GM19324 (cell line): Measurements from ENCODE around the gene MGMT.

Experiments
- ATAC-seq: cut with Tn5 transposase; IDR thresholded peaks from one replicate; pipeline ENCODE4 v1.9.1; 2021; ENCODE audit warnings: mild to moderate bottlenecking, moderate library complexity; ENCODE audit not compliant: unreplicated experiment, low FRiP score

The MGMT gene

DNA sequence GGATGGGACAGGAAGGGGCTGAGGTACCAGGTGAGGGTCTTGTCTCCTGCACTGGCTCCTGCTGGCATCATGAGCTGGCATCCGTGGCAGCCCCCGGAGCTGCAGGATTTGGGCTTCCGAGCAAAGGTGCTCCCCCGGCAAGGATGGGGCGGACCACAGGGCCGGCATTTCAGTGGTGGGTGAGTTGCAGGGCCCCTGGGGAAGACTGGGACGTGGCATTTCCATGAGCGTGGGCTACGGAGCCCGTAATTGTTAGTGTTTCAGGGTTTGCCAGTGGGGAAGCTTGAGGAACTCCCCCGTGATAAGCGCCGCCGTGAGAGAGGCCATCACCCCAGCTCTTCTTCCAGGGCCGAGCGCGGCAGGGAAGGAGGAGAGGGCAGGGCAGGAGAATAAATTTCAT, 235.6 kb downstream of the MGMT start:
- ATAC-seq = no peak

DNA sequence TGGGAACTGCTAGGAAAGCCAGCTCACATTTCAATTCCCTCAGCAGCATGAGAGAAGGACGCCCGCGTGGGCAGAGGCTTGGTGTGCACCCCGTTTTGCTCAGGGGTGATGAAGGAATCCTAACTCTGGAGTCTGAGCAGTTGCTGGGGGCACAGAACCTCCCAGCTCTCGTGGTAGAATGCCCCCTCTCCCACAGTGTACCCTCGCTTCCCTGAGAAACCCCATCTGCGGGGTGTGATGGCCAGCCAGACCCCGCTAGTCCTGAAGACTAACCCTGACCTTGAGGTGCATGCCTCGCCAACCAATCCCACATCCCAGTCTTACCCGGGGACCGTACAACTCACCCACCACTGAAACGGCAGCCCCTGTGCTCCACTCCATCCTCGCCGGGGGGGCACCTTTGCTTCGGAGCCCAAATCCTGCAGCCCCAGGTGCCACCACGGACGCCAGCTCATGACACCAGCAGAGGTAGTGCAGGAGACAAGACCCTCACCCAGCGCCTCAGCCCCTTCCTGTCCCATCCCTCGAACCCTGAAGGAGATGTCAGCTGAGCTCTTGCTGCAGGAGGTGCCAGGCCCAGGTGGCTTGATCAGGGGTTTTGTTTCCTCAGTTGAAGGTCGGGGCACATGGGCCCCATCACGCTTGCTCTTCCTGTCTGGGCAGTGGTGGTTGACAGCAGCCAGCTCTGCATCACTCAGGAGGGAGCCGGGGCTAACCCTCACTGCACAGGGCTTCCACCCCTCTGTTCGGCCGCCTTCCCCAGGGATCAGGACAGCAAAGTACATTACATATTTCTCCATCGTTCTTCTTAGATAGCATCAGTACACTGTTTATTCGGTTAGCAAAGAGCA, 236.5 kb downstream of the MGMT start:
- no peak for ATAC-seq

DNA sequence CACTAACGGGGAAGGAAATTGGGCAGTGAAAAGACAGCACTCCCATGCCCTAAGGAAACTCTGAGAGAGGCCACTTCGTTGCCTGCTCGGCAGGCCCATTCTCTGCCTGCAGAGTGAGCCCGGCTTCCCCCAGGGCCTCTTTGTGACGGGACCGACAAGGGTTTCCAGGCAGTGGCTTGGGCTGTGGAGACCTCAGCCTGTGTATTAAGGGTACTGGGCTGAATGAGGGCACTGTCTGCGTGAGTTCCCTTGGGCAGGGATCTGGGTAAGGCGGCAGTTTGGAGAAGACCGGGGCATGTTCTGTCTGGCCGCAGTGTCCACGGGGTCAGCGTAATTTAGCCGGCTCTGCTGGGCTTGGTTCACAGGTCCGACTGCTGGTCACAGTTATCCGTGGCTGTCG, 237.2 kb downstream of the MGMT start:
- ATAC-seq = no peak

DNA sequence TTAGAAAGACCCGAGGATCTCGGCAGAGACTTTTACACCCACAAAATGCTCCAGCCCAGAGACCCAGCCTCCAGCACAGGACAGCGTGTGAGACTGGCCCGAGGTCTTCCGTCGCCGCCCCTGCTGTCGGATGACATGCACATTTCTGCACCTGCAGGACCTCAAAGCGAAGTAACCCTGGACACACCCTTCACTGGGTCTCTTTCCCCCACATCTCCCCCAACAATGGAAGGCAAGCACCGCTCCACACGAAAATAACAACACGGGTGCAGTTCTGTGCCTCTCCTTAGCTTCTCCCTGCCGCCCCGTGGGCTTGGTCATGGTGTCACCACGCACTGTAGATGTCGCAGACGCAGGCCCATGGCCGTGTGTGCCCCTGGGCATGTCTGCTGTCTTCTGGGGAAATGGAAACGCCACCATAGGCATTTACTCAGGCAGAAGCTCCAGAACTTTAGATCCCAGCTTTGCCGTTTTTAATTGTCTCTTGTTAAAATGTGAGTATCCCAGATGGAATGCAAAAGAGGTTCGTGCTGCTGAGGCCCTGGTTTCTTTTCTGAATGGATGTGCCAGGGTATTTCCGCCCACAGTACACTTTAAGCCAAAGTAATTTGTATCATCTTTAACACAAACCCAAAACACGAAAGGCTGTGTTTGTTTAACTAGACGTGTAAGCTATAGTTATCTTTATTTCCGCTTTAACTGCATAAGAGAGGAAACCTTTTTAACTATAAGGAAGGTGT, 237.9 kb downstream of the MGMT start:
- no peak for ATAC-seq

DNA sequence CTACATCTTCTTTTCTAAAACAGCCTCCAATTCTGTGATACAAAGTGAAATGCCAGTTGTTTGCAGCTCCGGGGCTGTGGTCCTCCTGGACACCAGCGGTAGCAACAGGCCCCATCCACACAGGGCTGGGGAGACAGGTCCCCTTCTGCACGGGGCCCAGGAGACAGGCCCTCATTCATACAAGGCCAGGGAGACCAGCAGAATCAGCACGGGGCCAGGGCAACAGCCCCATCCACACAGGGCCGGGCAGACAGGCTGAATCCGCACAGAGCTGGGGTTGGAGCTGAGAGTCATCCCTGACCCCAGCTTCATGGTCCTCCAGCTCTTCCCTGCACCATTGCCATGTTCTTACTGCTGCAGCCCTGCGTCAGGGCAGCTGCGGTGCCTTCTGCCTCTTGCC, 238.6 kb downstream of the MGMT start:
- no peak for ATAC-seq

DNA sequence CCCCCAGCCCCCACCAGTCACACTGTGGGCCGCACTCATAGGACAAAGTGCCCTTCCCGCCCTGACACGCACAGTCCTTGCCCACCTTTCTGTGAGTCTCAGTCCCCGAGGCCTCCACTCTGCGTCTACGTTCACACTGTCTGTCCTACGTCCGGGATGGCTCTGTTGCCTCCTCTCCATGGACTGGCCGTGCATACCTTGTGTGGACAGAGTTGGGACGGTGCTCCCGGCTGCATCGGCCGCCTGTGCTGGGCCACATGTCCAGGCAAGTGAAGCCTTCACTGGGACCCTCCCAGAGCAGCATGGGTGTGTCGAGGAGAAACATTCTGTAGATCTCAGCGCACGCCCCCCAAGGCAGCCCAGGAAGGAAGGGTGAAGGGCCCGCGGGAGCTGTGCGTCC, 239.0 kb downstream of the MGMT start:
- no peak for ATAC-seq

DNA sequence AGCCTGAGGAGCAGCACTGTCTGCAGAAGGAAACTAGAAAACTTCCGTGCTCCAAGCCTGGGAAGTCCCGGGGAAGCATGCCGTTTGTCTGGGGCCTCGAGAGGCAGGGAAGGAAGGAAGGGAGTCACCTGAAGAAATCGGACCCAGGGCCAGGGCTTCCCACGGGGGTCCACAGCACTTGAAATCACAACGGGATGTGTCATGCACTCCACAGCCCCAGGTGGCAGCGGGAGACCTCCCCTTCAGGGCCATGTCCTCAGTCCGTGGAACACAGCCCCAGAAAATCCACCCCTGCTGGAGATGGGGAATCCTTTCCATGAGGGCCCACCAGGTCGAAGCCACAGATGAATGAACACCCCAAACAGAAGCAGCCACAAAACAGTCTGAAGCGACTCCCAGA, 239.5 kb downstream of the MGMT start:
- no peak for ATAC-seq

DNA sequence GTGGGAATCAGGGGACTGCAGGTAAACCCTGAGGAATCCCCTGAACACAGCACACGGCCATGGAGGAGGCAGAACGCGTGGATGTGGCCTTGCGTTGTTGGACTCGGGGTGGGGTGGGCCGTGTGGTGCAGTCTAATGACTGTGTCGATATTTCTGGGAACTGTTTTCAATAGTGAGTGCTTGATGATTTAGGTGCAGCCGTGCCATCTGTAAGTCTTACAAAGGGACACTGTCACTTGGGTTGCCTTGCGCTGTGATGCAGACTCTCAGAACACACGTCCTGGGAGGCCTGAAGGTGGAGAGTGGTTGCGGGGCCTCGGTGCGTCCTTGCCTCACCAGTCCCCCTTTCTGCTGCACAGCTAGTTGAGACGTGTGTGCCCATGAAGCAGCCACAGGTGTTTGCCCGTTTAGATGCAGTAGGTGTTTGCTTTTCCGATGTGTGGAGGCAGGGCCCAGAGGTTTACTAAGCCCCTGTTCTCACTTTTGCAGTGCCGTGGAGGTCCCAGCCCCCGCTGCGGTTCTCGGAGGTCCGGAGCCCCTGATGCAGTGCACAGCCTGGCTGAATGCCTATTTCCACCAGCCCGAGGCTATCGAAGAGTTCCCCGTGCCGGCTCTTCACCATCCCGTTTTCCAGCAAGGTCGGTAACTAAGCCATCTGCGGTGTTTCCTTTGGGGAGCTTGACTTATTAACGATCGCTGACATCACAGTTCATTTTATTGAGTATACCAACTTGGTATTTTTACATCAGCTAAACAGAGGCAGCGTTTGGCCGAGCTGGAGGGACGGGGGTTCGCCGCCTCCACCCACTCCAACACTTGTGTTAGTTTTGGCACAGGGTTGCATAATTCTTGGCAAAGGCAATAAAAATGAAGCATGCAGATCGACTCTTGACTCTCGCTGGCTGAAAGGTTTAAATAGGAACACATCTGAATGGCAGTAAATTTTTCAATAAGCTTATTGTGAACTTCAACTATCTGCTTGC, 240.7 kb downstream of the MGMT start:
- no peak for ATAC-seq

DNA sequence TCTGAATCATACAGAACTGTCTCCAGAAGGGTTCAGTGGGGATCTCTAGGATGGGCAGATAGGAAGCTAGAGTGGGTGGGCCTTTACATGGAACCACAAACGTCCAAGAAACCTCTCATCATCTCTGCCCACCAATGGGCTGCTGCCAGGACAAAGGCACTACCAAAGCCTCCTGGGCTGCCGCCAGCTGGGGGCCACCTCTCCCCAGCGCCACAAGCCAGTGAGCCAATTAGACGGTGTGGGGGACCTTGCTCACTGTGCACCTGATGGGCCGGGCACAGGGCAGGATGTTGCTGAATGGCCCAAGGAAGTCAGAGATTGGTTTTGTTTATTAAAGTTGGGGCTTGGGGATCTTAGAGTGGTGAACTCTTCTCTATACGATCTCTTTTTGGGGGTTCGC, 242.1 kb downstream of the MGMT start:
- ATAC-seq = no peak

DNA sequence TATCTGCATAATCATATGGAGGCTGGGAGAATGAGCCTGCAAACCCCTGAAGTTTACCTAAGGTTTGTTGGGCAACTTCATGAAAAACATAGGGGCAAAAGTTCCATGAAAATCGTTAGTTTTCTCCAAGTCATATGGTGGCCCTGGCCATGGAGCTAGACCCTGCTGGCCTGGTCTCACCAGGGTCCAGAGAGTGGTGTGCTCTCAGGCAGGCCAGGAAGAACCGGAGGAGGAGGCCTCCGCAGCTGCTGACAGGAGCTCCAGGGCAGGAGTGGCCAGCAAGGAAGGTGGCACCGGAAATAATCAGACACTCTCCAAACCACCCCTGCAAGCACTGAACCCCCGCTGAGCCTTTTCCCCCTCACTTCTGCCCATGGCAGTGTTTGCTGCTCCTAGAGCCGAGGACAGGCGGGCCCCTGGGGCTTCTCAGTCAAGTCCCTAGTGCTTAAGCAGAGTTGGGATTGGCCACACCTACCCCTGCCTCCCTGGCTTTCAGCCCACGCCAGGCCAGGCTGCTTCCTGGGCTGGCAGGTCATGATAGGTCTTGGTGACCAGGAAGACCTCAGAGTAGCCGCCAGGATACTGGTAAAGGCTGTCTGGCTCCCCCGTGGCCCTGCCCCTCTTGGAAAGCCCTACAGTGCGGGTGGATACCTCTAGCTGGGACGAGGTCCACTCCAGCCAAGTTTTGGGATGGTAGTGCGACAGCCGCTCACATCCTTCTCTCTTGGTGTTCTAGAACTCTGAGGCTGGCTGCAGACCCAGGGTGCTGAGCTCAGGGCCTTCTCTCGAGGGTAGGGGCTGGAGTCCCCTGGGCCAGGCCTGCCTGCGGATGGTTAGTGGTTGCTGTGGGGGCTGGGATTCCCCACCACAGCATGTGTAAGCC, 242.8 kb downstream of the MGMT start:
- ATAC-seq = no peak

DNA sequence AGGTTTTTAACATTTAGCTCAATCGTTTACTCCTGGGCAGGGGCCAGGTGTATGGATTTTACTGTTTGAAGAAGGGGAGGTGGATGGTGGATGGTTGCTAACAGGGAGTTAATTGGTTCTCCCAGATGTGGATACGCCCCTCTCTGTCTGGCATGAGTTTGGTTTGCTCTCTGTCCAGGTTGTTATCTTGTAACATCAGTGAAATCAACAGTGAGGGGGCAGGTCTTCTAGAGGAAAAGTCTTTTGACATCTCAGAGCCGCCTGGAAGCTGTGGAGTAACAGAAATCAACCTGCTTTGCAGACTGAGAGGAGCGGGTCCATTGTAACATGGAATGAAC, 243.4 kb downstream of the MGMT start:
- ATAC-seq = no peak

DNA sequence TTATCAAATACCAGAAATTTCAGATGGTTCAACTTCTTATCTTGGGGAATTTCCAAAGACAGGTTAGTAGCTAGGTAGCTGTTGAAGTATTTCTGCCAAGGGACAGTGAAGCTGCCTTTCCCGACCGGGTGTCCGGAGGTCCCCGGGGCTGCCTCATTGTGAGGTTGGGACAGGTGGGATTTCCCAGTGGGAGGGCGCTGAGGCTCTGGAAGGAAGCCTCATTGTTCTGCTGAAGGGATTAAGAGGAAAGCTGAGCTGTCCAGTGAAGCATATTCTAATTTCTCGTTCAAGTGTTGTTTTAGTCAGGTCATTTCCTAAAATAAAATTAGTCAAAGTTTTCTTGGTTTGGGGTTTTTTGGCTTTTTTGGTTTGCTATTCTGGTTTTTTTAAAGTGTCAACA, 244.2 kb downstream of the MGMT start:
- ATAC-seq = no peak

DNA sequence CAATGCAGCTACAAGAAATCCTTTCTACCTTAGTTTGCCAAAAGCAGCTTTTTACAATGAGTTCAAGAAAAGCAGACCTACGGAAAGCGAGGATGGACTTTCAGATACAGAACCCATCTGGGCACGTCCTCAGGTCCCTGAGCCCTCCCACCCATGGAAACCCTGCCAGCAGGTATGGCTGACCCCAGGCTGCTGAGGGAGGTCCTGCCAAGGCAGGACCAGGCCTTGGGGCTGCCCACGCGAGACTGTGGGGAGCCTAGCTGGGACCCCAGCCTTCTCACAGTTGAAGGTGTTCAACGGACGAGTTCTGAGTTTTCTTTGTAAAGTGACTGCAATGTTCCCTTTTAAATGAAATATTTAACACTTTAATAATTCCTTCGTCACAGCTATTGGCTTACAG, 245.0 kb downstream of the MGMT start:
- no peak for ATAC-seq

DNA sequence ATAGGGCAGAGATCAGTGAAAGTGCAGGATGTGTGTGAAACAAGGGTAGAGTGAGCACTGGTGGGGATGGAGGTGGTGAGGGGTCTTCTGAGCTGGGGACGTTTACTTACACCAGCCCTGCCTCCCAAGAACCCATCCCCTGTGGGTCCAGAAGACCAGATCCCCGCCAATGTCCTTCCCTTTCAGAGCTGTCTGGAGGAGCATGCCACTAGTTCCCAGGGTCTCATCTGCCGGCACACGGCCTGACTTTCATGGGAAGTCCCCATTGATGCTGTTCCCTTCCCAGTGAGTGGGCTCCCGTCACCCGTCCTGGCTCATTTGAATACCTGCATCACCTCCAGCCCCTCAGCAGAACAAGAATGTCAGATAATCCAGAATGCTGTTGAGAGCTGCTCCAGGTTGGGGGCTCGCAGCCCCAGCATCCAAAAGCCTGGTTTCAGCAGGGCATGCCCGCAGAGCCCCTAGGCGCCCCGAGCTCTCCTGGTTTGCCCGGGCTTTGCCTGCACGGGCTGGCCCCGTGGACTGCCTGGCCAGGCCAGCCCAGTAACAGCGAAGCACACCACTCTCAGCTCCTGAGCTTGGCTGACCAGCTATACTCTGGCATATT, 246.7 kb downstream of the MGMT start:
- no peak for ATAC-seq

DNA sequence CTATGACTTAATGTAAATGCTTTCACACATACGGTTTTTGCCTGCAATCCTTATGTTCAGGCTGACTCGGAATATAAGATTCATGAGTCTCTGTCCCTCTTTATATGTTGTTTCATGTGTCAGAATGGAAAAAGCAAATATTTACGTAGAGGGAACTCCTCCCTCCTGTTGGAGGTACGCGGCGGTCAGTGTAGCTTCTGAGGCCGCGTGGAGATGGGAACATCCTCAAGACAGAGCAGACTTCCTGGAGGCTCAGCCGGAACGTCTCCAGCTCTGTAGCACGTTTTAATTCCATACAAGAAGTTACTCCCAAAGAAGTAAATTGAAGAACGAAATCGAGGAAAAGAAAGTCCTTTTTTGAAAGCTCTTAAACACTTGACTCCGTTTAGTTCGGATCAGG, 248.8 kb downstream of the MGMT start:
- ATAC-seq = no peak

DNA sequence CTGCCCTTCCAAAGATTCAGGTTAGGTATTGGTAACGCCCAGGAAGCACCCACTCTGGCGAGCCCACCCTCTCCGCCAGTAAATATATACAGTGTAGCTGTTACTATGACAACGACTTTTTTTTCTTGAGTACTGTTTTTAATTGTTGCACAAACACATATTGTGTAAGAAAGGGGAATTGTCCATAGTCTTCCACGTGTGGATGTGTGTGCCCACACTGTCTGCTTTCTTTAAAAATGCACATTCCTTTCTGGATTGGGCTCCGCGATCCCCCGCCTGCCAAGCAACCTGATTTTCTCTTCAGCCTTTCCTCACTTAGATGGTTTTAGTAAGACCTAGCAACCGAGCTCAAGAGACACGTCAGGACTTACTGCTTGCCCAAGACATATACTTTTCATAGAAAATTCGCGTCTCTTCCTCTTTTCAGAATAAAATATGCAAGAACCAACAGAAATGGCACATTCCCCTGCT, 249.2 kb downstream of the MGMT start:
- ATAC-seq = no peak

DNA sequence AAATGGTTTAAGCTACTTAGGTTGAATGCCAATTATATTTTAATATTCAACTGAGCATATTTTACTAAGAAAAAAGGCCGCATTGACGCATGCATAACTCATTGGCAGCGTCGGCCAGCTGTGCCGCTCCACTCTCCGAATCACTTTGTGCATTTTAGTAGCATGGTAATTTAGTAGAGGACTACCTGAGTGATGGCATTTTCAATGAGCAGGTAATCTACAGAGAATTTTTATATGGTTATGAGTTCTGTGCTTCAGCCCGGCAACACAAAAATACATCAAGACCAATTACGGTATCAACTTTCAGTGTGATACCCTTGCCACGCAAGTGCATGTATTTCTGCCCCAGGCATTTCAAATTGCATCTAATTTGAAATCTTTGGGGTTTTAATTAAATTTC, 249.8 kb downstream of the MGMT start:
- ATAC-seq = no peak

DNA sequence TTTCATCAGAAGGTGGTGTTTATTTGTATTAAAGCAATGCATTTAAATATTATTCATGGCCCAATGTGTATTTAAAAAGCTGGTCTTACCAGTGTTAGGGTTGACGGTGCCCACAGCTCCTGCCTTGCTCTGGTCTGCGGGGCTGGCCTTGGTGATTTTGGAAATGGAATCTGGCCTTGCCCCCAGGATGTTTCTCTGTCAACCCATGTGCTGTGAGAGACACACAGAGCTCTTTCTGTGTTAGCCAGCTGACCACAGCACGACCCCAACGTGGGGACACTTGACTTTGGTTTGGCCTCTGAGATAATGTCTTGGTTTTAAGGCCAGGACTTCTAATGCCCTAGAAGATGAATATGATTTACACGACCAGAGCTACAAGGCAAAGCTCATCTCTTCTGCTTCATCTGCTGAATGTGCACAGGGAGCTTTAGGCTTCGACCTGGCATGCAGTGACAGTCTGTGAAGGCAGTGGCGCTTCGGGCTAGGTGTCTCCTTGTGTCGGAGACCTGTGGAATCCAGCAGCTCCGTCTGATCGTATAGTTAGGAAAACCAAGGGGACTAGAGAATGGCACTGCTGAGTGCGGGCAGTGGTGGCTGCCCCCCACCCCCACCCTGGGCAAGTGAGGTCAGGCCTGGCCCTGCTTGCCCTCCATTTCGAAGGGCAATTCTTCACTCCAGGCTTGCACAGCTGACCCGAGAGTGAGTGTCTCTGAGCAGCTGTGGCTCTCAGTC, 250.9 kb downstream of the MGMT start:
- no peak for ATAC-seq
